GM23338 (cell line): Measurements from ENCODE around the gene FAM20C. TPM values are rescaled to one million over a fixed set of nuclear protein-coding genes. Genes with fewer than 3 reads are reported as not detected.

Experiments
- ATAC-seq: fragments of 200-7000 bp; cut with Tn5 transposase; 3 replicates; pipeline ENCODE4 v1.9.1; 2020
- DNase-seq: peaks from one replicate; pipeline ENCODE4 v3.0.0-alpha.2; 2015; ENCODE audit warnings: low spot score
- H2AFZ ChIP-seq: fragments of 200-600 bp; sonication (generic); 2 replicates; pipeline ENCODE4 v1.8.0; 2016; ENCODE audit warnings: antibody characterized with exemption, mild to moderate bottlenecking, moderate library complexity
- H3F3A ChIP-seq: fragments of 200-600 bp; sonication (generic); replicated peaks from 2 replicates; pipeline ENCODE4 v1.8.0; 2017; ENCODE audit warnings: antibody characterized with exemption, mixed run types, low read depth
- H3K27ac ChIP-seq: fragments of 200-600 bp; sonication (generic); 2 replicates; pipeline ENCODE4 v1.6.1; 2016; ENCODE audit warnings: low read depth
- H3K27me3 ChIP-seq: fragments of 200-600 bp; sonication (generic); 2 replicates; pipeline ENCODE4 v1.8.0; 2016; ENCODE audit warnings: mild to moderate bottlenecking, mixed run types, moderate library complexity; ENCODE audit not compliant: insufficient read depth
- H3K36me3 ChIP-seq: fragments of 200-600 bp; sonication (generic); 2 replicates; pipeline ENCODE4 v1.8.0; 2016; ENCODE audit warnings: mild to moderate bottlenecking; ENCODE audit not compliant: insufficient read depth
- H3K4me1 ChIP-seq: fragments of 200-600 bp; sonication (generic); 2 replicates; pipeline ENCODE4 v1.8.0; 2016; ENCODE audit warnings: mild to moderate bottlenecking, moderate library complexity; ENCODE audit not compliant: insufficient read depth
- H3K4me2 ChIP-seq: fragments of 200-600 bp; sonication (generic); 2 replicates; pipeline ENCODE4 v1.7.1; 2017; ENCODE audit warnings: mixed run types
- H3K4me3 ChIP-seq: fragments of 200-600 bp; sonication (generic); 2 replicates; pipeline ENCODE4 v1.6.1; 2016; ENCODE audit warnings: mixed run types
- H3K79me2 ChIP-seq: fragments of 200-600 bp; sonication (generic); replicated peaks from 2 replicates; pipeline ENCODE4 v1.8.0; 2017; ENCODE audit warnings: mild to moderate bottlenecking; ENCODE audit not compliant: insufficient read depth
- H3K9me2 ChIP-seq: fragments of 200-600 bp; sonication (generic); 2 replicates; pipeline ENCODE4 v1.8.0; 2017; ENCODE audit not compliant: insufficient read depth
- H4K20me1 ChIP-seq: fragments of 200-600 bp; sonication (generic); replicated peaks from 2 replicates; pipeline ENCODE4 v1.8.0; 2017; ENCODE audit warnings: mild to moderate bottlenecking; ENCODE audit not compliant: insufficient read depth
- H3K27ac Mint-ChIP-seq: 2 replicates; pipeline ENCODE4 v1.8.0; 2020; ENCODE audit warnings: inconsistent platforms, mild to moderate bottlenecking, moderate library complexity, mixed read lengths
- H3K27me3 Mint-ChIP-seq: 3 replicates; pipeline ENCODE4 v1.8.0; 2022; ENCODE audit warnings: low read depth, mild to moderate bottlenecking, moderate library complexity, mixed read lengths, inconsistent platforms; ENCODE audit not compliant: insufficient read depth, poor library complexity
- H3K36me3 Mint-ChIP-seq: 3 replicates; pipeline ENCODE4 v1.8.0; 2021; ENCODE audit warnings: low read depth, mild to moderate bottlenecking, inconsistent platforms, moderate library complexity, mixed read lengths
- H3K4me1 Mint-ChIP-seq: 3 replicates; pipeline ENCODE4 v1.8.0; 2020; ENCODE audit warnings: mild to moderate bottlenecking, inconsistent platforms, mixed read lengths
- H3K4me3 Mint-ChIP-seq: 3 replicates; pipeline ENCODE4 v1.8.0; 2021; ENCODE audit warnings: moderate library complexity, mild to moderate bottlenecking, inconsistent platforms, mixed read lengths
- H3K9me3 Mint-ChIP-seq: 3 replicates; pipeline ENCODE4 v1.8.0; 2020; ENCODE audit warnings: moderate library complexity, mild to moderate bottlenecking, inconsistent platforms, mixed read lengths
- POLR2AphosphoS5 ChIP-seq: IDR thresholded peaks from 2 replicates; pipeline ENCODE4 v1.6.1; 2016; ENCODE audit warnings: antibody characterized with exemption, low read depth
- STAT1 ChIP-seq: IDR thresholded peaks from one replicate; pipeline ENCODE4 v1.6.1; 2016; ENCODE audit warnings: antibody characterized with exemption; ENCODE audit not compliant: unreplicated experiment
- ZNF331 ChIP-seq: fragments of 250-450 bp; sonication (Bioruptor Pico); IDR thresholded peaks from 2 replicates; pipeline ENCODE4 v1.5.0; 2020; ENCODE audit warnings: low read depth, mild to moderate bottlenecking, moderate library complexity
- polyA plus RNA-seq: library from polyadenylated mRNA; unstranded; fragments of >200 nt; fragmentation: Nextera tagmentation; extraction: Ambion mirVana; gene quantifications from 2 replicates; pipeline ENCODE4 v1.2.1, GENCODE V29; 2016
- total RNA-seq: library from RNA; depleted of rRNA; stranded (reverse); fragments of >200 nt; shearing (Covaris generic); gene quantifications from 2 replicates; pipeline ENCODE4 v1.2.3, GENCODE V29; 2014
- TF ChIP-seq, protein P1 (sequence below): fragments of 250-450 bp; sonication (Bioruptor Pico); IDR thresholded peaks from 2 replicates; pipeline ENCODE4 v1.5.0; 2020; ENCODE audit warnings: mild to moderate bottlenecking, moderate library complexity

The FAM20C gene
- total and polyA plus RNA-seq, 2 experiments from 2014 or later: 7.6 to 24.8 TPM

DNA sequence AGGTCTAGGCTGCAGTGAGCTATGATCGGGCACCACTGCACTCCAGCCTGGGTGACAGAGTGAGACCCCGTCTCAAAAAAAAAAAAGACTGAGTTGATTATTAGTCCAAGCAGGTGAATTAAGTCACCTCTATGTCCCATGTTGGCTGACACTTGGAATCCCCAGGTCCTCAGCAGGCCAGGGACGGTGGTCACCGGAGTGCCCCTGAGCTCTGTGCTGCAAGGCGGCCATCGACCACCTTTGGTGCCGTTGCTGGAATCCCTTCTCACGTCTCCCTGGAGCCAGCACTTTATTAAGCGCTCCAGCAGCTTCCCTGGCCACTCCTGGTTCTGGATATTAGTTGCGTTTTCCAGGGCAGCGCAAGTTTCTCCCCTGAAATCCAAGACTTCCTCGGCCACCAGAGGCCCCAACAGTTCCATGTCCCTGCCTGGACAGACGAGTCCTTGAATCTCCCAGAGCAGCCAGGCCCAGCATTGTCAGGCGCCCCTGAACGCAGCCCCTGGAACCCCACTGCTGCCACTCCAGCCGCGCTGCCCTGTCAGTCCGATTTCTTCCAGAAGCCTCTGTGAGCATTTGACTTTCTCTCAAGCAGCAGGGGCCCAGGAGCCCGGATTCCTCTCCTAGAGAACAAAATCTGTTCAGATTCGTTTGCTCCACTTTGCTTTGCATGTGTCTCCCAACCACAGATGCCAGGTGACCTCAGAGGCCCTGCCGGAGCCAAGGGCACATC lies 59.2 kb downstream of the FAM20C start (continued):
- TF ChIP-seq, protein P1, sequence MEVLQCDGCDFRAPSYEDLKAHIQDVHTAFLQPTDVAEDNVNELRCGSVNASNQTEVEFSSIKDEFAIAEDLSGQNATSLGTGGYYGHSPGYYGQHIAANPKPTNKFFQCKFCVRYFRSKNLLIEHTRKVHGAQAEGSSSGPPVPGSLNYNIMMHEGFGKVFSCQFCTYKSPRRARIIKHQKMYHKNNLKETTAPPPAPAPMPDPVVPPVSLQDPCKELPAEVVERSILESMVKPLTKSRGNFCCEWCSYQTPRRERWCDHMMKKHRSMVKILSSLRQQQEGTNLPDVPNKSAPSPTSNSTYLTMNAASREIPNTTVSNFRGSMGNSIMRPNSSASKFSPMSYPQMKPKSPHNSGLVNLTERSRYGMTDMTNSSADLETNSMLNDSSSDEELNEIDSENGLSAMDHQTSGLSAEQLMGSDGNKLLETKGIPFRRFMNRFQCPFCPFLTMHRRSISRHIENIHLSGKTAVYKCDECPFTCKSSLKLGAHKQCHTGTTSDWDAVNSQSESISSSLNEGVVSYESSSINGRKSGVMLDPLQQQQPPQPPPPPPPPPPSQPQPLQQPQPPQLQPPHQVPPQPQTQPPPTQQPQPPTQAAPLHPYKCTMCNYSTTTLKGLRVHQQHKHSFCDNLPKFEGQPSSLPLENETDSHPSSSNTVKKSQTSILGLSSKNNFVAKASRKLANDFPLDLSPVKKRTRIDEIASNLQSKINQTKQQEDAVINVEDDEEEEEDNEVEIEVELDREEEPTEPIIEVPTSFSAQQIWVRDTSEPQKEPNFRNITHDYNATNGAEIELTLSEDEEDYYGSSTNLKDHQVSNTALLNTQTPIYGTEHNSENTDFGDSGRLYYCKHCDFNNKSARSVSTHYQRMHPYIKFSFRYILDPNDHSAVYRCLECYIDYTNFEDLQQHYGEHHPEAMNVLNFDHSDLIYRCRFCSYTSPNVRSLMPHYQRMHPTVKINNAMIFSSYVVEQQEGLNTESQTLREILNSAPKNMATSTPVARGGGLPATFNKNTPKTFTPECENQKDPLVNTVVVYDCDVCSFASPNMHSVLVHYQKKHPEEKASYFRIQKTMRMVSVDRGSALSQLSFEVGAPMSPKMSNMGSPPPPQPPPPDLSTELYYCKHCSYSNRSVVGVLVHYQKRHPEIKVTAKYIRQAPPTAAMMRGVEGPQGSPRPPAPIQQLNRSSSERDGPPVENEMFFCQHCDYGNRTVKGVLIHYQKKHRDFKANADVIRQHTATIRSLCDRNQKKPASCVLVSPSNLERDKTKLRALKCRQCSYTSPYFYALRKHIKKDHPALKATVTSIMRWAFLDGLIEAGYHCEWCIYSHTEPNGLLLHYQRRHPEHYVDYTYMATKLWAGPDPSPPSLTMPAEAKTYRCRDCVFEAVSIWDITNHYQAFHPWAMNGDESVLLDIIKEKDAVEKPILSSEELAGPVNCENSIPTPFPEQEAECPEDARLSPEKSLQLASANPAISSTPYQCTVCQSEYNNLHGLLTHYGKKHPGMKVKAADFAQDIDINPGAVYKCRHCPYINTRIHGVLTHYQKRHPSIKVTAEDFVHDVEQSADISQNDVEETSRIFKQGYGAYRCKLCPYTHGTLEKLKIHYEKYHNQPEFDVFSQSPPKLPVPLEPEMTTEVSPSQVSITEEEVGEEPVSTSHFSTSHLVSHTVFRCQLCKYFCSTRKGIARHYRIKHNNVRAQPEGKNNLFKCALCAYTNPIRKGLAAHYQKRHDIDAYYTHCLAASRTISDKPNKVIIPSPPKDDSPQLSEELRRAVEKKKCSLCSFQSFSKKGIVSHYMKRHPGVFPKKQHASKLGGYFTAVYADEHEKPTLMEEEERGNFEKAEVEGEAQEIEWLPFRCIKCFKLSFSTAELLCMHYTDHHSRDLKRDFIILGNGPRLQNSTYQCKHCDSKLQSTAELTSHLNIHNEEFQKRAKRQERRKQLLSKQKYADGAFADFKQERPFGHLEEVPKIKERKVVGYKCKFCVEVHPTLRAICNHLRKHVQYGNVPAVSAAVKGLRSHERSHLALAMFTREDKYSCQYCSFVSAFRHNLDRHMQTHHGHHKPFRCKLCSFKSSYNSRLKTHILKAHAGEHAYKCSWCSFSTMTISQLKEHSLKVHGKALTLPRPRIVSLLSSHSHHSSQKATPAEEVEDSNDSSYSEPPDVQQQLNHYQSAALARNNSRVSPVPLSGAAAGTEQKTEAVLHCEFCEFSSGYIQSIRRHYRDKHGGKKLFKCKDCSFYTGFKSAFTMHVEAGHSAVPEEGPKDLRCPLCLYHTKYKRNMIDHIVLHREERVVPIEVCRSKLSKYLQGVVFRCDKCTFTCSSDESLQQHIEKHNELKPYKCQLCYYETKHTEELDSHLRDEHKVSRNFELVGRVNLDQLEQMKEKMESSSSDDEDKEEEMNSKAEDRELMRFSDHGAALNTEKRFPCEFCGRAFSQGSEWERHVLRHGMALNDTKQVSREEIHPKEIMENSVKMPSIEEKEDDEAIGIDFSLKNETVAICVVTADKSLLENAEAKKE (CRISPR knock-in tag): no peak
- no peak for TF ChIP-seq POLR2AphosphoS5

DNA sequence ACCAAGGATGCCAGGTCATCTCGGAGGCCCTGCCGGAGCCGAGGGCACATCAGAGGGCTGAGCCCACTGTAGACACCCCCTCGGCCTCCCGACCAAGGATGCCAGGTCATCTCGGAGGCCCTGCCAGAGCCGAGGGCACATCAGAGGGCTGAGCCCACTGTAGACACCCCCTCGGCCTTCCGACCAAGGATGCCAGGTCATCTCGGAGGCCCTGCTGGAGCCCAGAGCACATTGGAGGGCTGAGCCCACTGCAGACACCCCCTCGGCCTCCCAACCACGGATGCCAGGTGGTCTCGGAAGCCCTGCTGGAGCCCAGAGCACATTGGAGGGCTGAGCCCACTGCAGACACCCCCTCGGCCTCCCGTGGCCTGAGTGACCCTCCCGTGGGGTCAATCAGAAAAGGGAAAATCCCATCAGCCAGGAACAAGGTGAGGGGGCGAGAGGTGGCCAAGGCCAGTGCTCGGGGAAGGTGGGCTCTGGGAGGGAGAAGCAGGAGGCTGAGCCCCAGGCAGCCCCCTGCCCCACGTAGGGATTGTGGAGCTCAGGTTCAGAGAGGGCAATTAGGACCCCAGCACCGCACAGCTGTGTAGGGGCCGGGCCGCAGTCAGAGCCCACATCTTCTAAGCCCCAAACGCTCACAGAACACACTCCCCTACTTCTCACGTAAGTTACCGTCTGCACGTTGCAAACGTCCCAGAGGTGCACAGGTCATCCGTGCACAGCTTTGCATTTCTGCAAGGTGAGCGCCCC lies 60.0 kb downstream of the FAM20C start:
- Mint-ChIP-seq H3K4me3 (no peak overlapping the region), H3K9me3 (peaks cover 40% of the 10 kb centered on the region), H3K4me1 (no peaks in the 10 kb centered on the region), H3K27ac (no peak overlapping the region), H3K36me3 (peaks cover 80% of the 10 kb centered on the region), H3K27me3 (peaks cover 10% of the 10 kb centered on the region)
- H3K79me2 ChIP-seq: no peaks in the 10 kb centered on the region
- no peak for ATAC-seq
- H3K9me2 ChIP-seq: no peaks in the 10 kb centered on the region
- no peaks in the 10 kb centered on the region for H3K4me1 ChIP-seq
- DNase-seq: no peak
- no peak for TF ChIP-seq STAT1
- TF ChIP-seq, protein P1 (CRISPR knock-in tag): no peak
- no peak for TF ChIP-seq ZNF331
- no peak for TF ChIP-seq POLR2AphosphoS5
- no peak overlapping the region for H3K4me3 ChIP-seq
- no peak overlapping the region for H3K4me2 ChIP-seq
- no peaks in the 10 kb centered on the region; the same call in 1 of the 2 replicates for H3K36me3 ChIP-seq
- H4K20me1 ChIP-seq: no peaks in the 10 kb centered on the region
- H2AFZ ChIP-seq: no peak overlapping the region
- H3K27ac ChIP-seq: no peak overlapping the region
- H3F3A ChIP-seq: no peaks in the 10 kb centered on the region
- no peaks in the 10 kb centered on the region for H3K27me3 ChIP-seq
